K562 (cell line): Measurements from ENCODE around the gene SORT1. TPM values are rescaled to one million over a fixed set of nuclear protein-coding genes. Genes with fewer than 3 reads are reported as not detected.

Source experiments
- ATAC-seq: fragments of 200-7000 bp; cut with Tn5 transposase; 3 replicates; pipeline ENCODE4 v1.9.1; 2020; ENCODE audit warnings: moderate library complexity
- BruUV-seq: library from RNA; stranded (reverse); fragments of 400-500 nt; replicated peaks from 2 replicates; lab custom pipeline; 2021; lab: Mats Ljungman, UMichigan
- CTCF ChIA-PET: fragments of 300-600 bp; formaldehyde crosslinking; extraction: SDS; loops from one replicate; lab custom pipeline; 2021; ENCODE audit warnings: low intra/inter-chr PET ratio; lab: Yijun Ruan, JAX
- POLR2A ChIA-PET: fragments of 300-600, 350-650 bp; sonication (Branson Sonifier 250); formaldehyde crosslinking; extraction: SDS; loops from one replicate; lab custom pipeline; 2021; ENCODE audit warnings: antibody characterized with exemption, inconsistent platforms; lab: Yijun Ruan, JAX
- DNase-seq, 4 experiments: peaks; one replicate each; pipeline versions ENCODE4 v3.0.0 to v3.0.0-alpha.2; 2011 to 2018; ENCODE audit warnings: low spot score in 3 of 4, mixed read lengths in 3 of 4; ENCODE audit errors: extremely low read depth in 1 of 4
- FAIRE-seq: peaks from 2 replicates; lab custom pipeline; 2011; peaks lifted over from hg19 to GRCh38; lab: Jason Lieb, UNC
- H2AFZ ChIP-seq: 2 replicates; pipeline ENCODE4 v1.6.0; 2011; ENCODE audit warnings: low read depth, low read length, control low read depth, inconsistent platforms
- H3K27ac ChIP-seq: fragments of 200-600 bp; 3 replicates; pipeline ENCODE4 v1.8.0; 2011; ENCODE audit warnings: low read depth, mild to moderate bottlenecking, control low read depth, inconsistent platforms, low read length, moderate library complexity, mixed read lengths; ENCODE audit errors: extremely low read depth
- H3K27me3 ChIP-seq, 2 experiments: fragments of 300-600 bp in 1 of 2; 2 replicates in 1 of 2; 3 replicates in 1 of 2; pipeline versions ENCODE4 v1.6.0 to v1.8.0; 2011; ENCODE audit warnings: inconsistent platforms in 2 of 2, low read length in 2 of 2, mild to moderate bottlenecking in 1 of 2, mixed read lengths in 1 of 2, moderate library complexity in 1 of 2; ENCODE audit not compliant: control insufficient read depth in 2 of 2, insufficient read depth in 2 of 2
- H3K36me3 ChIP-seq: fragments of 300-600 bp; 3 replicates; pipeline ENCODE4 v1.8.0; 2011; ENCODE audit warnings: mild to moderate bottlenecking, low read length, inconsistent platforms; ENCODE audit not compliant: control insufficient read depth, insufficient read depth
- H3K4me1 ChIP-seq, 2 experiments: fragments of 200-600 bp in 1 of 2; replicated peaks in 1 of 2; 2 replicates in 1 of 2; 3 replicates in 1 of 2; pipeline versions ENCODE4 v1.5.1 to v1.8.0; 2011; ENCODE audit warnings: inconsistent platforms in 2 of 2, low read length in 2 of 2, mild to moderate bottlenecking in 1 of 2, mixed read lengths in 1 of 2, moderate library complexity in 1 of 2; ENCODE audit not compliant: control insufficient read depth in 2 of 2, insufficient read depth in 2 of 2
- H3K4me2 ChIP-seq: 2 replicates; pipeline ENCODE4 v1.6.1; 2011; ENCODE audit warnings: low read length, control low read depth, inconsistent platforms, mixed read lengths; ENCODE audit not compliant: insufficient read depth
- H3K4me3 ChIP-seq: fragments of 200-600 bp; sonication (generic), shearing (Covaris generic); 2 replicates; pipeline ENCODE4 v1.5.1; 2016; ENCODE audit warnings: control low read depth, inconsistent platforms
- H3K79me2 ChIP-seq: fragments of 200-600 bp; 3 replicates; pipeline ENCODE4 v1.8.0; 2011; ENCODE audit warnings: low read length, inconsistent platforms; ENCODE audit not compliant: control insufficient read depth, insufficient read depth
- H3K9ac ChIP-seq, 2 experiments: 2 replicates each; pipeline versions ENCODE4 v1.6.0 to v1.6.1; 2011; ENCODE audit warnings: low read depth in 2 of 2, low read length in 2 of 2, control low read depth in 1 of 2, inconsistent platforms in 1 of 2, mild to moderate bottlenecking in 1 of 2, mixed read lengths in 1 of 2; ENCODE audit not compliant: insufficient read depth in 1 of 2
- H3K9me1 ChIP-seq: one replicate; pipeline ENCODE4 v1.6.0; 2011; ENCODE audit warnings: inconsistent platforms, mild to moderate bottlenecking, low read length, moderate library complexity; ENCODE audit not compliant: control insufficient read depth, insufficient read depth
- H3K9me3 ChIP-seq: replicated peaks from 2 replicates; pipeline ENCODE4 v1.5.1; 2011; ENCODE audit warnings: low read depth, low read length, inconsistent platforms; ENCODE audit not compliant: control insufficient read depth, insufficient read depth
- H4K20me1 ChIP-seq: replicated peaks from 2 replicates; pipeline ENCODE4 v1.6.1; 2011; ENCODE audit warnings: low read length, inconsistent platforms, mixed read lengths; ENCODE audit not compliant: control insufficient read depth, insufficient read depth
- CHCHD3 ChIP-seq: fragments of 250-450 bp; sonication (Bioruptor Pico); IDR thresholded peaks from 2 replicates; pipeline ENCODE4 v2.1.2; 2022; ENCODE audit warnings: mild to moderate bottlenecking
- ETV5 ChIP-seq: sonication (generic); formaldehyde crosslinking; IDR thresholded peaks from 2 replicates; pipeline ENCODE4 v1.4.0; 2020; ENCODE audit warnings: low read depth, mild to moderate bottlenecking, missing genetic modification reagents
- HOMEZ ChIP-seq: fragments of 250-450 bp; sonication (Bioruptor Pico); IDR thresholded peaks from 2 replicates; pipeline ENCODE4 v1.4.0; 2020; ENCODE audit warnings: mild to moderate bottlenecking, moderate library complexity
- KLF1 ChIP-seq: fragments of 450-650 bp; IDR thresholded peaks from 2 replicates; pipeline ENCODE4 v1.6.1; 2016; ENCODE audit warnings: missing genetic modification characterization, missing compliant biosample characterization
- NUFIP1 ChIP-seq: fragments of 450-650 bp; IDR thresholded peaks from 2 replicates; pipeline ENCODE4 v1.6.1; 2018; ENCODE audit not compliant: partially characterized antibody
- PCBP1 ChIP-seq: fragments of 200-400 bp; formaldehyde crosslinking; IDR thresholded peaks from 2 replicates; pipeline ENCODE4 v1.6.1; 2018; ENCODE audit warnings: mild to moderate bottlenecking, low read depth, low read length; ENCODE audit not compliant: poor library complexity, severe bottlenecking
- RBM14 ChIP-seq: fragments of 200-400 bp; formaldehyde crosslinking; IDR thresholded peaks from 2 replicates; pipeline ENCODE4 v1.6.1; 2018; ENCODE audit warnings: low read depth, mild to moderate bottlenecking, low read length, moderate library complexity, borderline replicate concordance; ENCODE audit not compliant: insufficient read depth
- TAL1 ChIP-seq: fragments of 450-650 bp; IDR thresholded peaks from 2 replicates; pipeline ENCODE4 v1.6.1; 2016; ENCODE audit warnings: mild to moderate bottlenecking
- ZNF695 ChIP-seq: fragments of 450-650 bp; formaldehyde crosslinking; IDR thresholded peaks from 2 replicates; pipeline ENCODE4 v1.4.0; 2020; ENCODE audit warnings: mild to moderate bottlenecking, moderate library complexity
- WGBS: fragments of 100-300 bp; shearing (Covaris generic); methylation state at CpG from one replicate; pipeline ENCODE4 v1.1.6; 2016; ENCODE audit warnings: low coverage, mixed read lengths; ENCODE audit not compliant: insufficient coverage; ENCODE audit errors: missing lambda C conversion rate; 5-methylcytosine and 5-hydroxymethylcytosine counted together
- in situ Hi-C: fragments of 300-500 bp; cut with MboI; formaldehyde crosslinking; loops from 4 replicates; pipeline ENCODE4 v1.15.0; 2018; ENCODE audit warnings: inconsistent platforms, mixed read lengths
- intact Hi-C: fragments of 100-400 bp; cut with micrococcal nuclease; formaldehyde crosslinking; loops from 2 replicates; pipeline ENCODE4 v1.14.2; 2022
- polyA plus RNA-seq, 8 experiments: library from polyadenylated mRNA; depleted of rRNA in 4 of 8; stranded (reverse) in 5 of 8; unstranded in 3 of 8; fragments of >200 nt; fragmentation: Nextera tagmentation in 2 of 8; fragmentation: Illumina TruSeq in 1 of 8; extraction: Ambion mirVana in 2 of 8; extraction: Trizol in 1 of 8; gene quantifications; 2 replicates each; pipeline versions ENCODE4 v1.2.1 to v1.2.3, GENCODE V29; 2011 to 2014; ENCODE audit warnings: inconsistent platforms in 1 of 8, missing spikeins in 1 of 8
- total RNA-seq, 7 experiments: library from RNA; depleted of rRNA in 6 of 7; stranded (reverse); fragments of >200 nt in 6 of 7; fragmentation: Illumina TruSeq in 2 of 7; extraction: Trizol in 2 of 7; gene quantifications; 2 replicates each; pipeline versions ENCODE4 v1.2.1 to v1.2.3, GENCODE V29; 2011 to 2021; ENCODE audit warnings: low replicate concordance in 1 of 7
- TF ChIP-seq, protein P1 (sequence below): fragments of 450-650 bp; formaldehyde crosslinking; IDR thresholded peaks from 2 replicates; pipeline ENCODE4 v1.4.0; 2020; ENCODE audit warnings: mild to moderate bottlenecking, moderate library complexity
- TF ChIP-seq, protein P2 (sequence below): IDR thresholded peaks from 2 replicates; pipeline ENCODE4 v1.6.1; 2016; ENCODE audit warnings: missing genetic modification characterization, missing compliant biosample characterization

Gene SORT1
- total and polyA plus RNA-seq, 9 of the 15 experiments (the other 6 are each of a cell fraction or from before 2014, with no cell fraction given): 27.4 to 112 (median 65.0) TPM

DNA sequence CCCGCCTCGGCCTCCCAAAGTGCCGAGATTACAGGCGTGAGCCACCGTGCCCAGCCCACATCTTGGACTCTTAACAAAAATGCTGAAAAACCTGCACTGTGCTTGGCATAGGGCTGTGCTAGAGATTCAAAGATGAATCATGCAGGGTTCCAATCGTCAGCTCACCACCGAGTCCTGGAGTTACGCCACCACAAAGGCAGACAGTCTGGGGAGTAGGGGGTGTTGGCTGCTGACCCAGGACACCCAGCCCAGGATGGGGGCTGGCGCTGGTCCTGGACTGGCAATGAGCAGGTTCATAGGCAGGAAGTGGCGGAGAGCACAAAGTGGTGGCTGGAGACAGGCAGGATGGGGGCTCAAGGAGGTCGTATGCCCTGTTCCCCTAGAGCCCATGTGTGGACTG, 130.8 kb downstream of the SORT1 start:
- Histone ChIP-seq H3K4me1 (peaks cover 0 to 40% of the 10 kb centered on the region in 2 experiments; a peak in 2 of 5 replicates), H3K9ac (peak overlapping the region in 1 of 2 experiments; percentile 61; a peak in 2 of 4 replicates), H3K9me1 (no peaks in the 10 kb centered on the region), H3K27me3 (no peaks in the 10 kb centered on the region), H3K4me3 (no peak overlapping the region), H3K9me3 (no peaks in the 10 kb centered on the region), H3K4me2 (no peak overlapping the region), H3K36me3 (peaks cover 47% of the 10 kb centered on the region; the same call in 2 of the 3 replicates), H4K20me1 (no peaks in the 10 kb centered on the region), H2AFZ (no peak overlapping the region), H3K27ac (no peak overlapping the region), H3K79me2 (no peaks in the 10 kb centered on the region)
- WGBS: 81% methylated on average over 11 of the region's 11 CpGs
- DNase-seq (no peak), ATAC-seq (no peak), FAIRE-seq (no peak)
- ChIA-PET CTCF (no interaction called here), POLR2A (interaction anchor here (1.1 kb wide), 1 partner anchor 10 kb away, joined by 4 read pairs; no protein-coding TSS in a partner anchor)
- BruUV-seq: no TSS peak
- intact Hi-C loops (loop anchor here (10.0 kb wide), 1 partner anchor 152 kb away; the partner anchor contains the start of gene ELAPOR1), in situ Hi-C loops (no loop called here)
- TF ChIP-seq, protein P1, sequence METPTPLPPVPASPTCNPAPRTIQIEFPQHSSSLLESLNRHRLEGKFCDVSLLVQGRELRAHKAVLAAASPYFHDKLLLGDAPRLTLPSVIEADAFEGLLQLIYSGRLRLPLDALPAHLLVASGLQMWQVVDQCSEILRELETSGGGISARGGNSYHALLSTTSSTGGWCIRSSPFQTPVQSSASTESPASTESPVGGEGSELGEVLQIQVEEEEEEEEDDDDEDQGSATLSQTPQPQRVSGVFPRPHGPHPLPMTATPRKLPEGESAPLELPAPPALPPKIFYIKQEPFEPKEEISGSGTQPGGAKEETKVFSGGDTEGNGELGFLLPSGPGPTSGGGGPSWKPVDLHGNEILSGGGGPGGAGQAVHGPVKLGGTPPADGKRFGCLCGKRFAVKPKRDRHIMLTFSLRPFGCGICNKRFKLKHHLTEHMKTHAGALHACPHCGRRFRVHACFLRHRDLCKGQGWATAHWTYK (CRISPR knock-in tag): no peak
- no peak for TF ChIP-seq NUFIP1
- TF ChIP-seq TAL1: no peak
- no peak for TF ChIP-seq RBM14
- TF ChIP-seq ETV5: no peak
- no peak for TF ChIP-seq HOMEZ (CRISPR knock-in tag)
- TF ChIP-seq, protein P2, sequence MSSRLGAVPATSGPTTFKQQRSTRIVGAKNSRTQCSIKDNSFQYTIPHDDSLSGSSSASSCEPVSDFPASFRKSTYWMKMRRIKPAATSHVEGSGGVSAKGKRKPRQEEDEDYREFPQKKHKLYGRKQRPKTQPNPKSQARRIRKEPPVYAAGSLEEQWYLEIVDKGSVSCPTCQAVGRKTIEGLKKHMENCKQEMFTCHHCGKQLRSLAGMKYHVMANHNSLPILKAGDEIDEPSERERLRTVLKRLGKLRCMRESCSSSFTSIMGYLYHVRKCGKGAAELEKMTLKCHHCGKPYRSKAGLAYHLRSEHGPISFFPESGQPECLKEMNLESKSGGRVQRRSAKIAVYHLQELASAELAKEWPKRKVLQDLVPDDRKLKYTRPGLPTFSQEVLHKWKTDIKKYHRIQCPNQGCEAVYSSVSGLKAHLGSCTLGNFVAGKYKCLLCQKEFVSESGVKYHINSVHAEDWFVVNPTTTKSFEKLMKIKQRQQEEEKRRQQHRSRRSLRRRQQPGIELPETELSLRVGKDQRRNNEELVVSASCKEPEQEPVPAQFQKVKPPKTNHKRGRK (tag): no peak
- TF ChIP-seq PCBP1: no peak
- no peak for TF ChIP-seq ZNF695
- TF ChIP-seq CHCHD3 (CRISPR knock-in tag): no peak
- no peak for TF ChIP-seq KLF1 (tag)
